Germinal center (tissue), 1 donor: ENCODE measurements around the gene ASS1.

Experiments
- DNase-seq: peaks from one replicate; pipeline ENCODE4 v3.0.0; 2012; ENCODE audit warnings: mixed read lengths, low spot score

ASS1 gene

DNA sequence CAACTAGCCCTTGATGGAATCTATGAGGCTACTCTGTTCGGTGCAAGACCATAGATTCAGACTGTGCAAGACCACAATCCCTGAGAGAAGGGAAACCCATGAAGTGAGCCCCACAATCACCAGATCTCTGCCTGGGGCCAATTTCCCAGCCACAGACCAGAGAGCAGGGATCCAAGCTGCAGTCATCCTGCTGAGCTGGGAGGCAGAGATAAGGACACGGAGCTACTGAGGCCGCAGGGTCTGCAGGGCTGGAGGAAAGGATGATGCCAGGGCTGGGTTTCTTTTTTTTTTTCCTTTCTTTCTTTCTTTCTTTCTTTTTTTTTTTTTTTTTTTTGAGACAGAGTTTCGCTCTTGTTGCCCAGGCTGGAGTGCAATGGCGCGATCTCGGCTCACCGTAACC lies 86.9 kb downstream of the ASS1 start:
- DNase-seq = no peak

DNA sequence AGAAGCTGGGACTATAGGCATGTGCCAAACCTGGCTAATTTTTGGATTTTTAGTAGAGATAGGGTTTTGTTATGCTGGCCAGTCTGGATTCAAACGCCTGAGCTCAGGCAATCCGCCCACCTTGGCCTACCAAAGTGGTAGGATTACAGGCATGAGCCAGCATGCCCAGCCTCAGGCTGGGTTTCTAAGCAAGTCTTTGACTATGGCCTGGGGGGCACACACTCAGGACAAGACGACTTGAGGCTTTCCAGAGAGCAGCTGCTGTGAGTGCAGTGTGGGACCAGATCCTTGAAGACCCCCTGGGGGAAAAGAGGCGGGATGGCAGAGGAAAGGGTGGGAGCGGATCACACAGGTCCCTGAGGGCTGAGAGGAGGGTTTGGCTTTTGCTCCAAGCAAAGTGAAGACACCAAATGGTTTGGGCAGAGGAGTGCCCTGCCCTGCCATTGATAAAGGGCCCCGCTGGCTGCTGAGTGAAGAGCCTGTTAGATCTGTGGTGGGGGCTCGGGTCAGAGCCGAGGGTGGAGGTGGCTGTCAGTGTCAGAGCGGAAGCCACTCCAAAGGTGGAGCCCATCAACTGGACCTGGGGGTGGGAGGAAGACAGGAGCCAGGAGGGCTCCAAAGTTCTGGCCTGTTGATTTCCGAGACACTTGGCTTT lies 87.8 kb downstream of the ASS1 start:
- no peak for DNase-seq

DNA sequence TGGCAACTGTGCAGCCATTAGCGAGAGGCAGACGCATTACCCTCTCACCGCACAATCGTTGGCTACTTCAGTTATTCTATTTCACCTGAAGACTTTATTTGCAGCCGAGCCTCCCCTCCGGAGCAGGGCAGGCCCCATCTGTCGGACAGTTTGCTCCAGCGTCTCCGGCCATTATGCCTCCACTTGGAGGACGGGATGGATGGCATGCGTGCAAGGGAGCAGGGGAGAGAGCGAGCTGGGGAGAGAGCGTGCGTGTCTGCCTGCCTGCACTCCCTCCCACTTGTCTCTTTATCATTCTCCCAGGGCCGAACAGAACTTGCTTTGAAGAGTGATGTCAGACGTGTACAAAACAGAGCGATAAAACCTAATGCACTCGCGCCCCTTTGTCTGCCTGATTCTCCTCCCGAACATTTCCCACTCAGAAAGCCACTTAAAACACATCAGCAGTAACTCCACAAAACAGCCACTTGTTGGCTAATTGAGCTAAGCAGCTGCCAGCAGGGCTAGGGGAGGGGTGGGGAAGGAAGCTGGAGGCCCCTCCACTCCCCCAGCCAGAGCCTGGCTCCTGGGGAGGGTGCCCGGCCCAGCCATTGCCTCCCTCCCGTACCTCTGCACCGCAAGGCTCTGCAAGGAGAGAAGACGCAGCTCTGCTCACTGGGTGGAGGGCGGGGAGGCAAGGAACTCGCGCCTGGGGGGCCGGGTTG lies 91.2 kb downstream of the ASS1 start:
- DNase-seq = no peak

DNA sequence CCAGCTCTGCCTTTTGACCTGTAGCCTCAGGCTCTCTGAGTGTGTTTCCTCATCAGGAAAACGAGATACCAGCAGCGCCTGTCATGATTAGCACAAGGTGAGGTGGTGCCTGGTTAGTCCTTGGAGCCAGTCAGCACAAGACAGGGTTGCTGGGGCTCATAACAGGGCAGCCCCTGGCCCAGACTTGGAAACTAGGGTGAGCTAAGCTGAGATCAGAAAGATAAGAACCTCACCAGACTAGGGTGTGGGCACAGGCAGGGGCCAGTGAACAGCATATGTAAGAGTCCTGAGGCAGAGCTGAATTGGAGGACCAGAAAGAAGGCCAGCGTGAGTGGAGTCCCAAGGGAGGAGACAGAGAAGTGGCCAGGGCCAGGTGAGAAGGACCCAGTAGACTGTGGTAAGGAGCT lies 91.9 kb downstream of the ASS1 start:
- no peak for DNase-seq

DNA sequence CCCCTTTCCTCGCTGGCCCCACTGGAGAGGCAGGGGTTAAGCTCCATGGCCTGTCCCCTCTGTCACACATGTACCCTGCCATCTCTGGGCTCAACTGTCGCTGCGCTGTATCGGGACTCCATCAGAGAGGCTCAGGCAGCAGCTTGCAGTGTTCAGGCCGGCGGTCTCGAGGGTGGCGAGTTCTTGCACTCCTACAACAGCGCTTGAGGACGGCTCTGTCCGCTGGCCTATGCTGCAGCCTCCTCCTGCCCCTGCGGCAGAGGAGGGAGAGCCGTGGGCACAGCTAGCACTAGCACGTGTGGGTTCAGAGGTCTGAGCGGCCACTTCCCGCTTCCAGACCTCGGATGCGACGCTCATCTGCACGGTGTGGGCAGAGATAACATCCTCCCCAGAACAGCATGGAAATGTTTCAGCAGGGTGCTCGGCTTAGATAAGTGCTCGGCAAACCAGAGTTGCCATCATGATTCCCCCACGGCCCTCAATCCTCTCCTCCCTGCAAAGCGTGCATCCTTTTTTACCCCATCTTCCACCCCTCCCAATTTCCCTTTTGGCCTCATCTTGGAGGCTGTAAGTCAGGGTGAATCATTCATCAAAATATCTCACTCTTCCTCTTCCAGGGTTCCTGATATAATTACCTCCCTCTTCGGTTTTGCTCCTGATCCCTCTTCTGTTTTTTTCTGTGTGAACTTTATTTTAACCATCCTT lies 92.7 kb downstream of the ASS1 start:
- no peak for DNase-seq

DNA sequence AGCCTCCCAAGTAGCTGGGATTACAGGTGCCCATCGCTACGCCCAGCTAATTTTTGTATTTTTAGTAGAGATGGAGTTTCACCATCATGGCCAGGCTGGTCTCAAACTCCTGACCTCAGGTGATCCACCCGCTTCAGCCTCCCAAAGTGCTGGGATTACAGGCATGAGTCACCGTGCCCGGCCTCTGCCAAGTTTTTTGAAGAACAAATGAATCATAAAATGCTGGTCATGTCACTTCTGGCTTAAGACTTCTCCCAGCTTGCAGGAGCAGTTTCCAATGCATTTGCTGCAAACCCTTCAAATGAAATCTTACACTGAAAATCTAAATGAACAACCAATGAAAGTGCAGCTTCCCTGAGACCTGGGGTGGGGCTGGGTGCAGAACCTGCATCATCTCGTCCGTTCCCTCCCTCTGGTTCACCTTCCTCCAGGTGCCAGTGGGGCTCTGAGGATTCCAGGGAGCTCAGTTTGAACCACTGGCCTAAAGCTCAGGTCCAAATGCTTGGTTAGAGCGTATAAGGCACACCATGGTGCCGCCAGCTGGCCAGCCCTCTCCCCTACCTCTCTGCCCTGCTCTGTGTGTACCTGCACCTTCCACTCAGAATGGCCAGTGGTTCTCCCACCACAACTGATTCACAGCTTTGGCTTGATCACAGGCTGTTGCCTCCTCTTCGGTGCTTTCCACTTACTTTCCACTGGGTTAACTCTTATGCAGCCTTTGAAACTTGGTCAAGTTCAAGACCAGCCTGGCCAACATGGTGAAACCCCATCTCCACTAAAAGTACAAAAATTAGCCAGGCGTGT lies 94.9 kb downstream of the ASS1 start:
- no peak for DNase-seq

DNA sequence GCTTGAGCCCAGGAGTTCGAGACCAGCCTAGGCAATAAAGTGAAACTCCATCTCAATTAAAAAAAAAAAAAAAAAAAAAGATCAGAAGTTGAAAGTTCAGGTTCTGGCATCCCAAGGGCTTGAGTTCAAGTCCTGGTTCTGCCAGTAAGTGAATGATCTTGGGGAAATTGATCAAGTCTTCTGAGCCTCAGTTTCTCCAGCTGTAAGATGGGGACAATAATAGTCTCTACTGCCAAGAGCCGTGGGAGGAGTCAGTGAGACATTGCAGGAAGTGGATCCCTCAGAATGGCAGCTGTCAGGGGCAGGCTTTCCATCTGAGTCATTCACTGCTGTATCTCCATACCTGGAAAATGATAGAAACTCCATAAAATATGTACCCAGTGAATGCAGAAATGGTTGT lies 96.8 kb downstream of the ASS1 start:
- no peak for DNase-seq

DNA sequence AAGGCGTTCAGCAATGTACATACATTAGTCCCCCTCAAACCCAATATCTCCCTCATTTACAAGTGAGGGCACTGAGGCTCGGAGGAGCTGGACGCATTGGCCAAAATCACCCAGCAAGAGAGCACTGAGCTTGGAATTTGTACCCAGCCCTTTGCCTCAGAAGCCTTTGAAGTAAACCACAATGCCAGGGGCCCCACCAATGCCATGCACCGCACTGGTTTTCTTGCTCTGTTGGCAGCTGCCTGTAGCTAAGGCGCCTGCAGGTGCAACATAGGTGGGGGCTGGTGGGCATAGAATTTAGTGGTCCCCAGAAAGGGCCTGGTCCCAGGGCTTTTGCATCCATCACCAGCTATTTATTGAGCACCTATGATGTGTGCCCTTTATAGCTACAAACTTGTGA lies 97.3 kb downstream of the ASS1 start:
- DNase-seq = no peak

DNA sequence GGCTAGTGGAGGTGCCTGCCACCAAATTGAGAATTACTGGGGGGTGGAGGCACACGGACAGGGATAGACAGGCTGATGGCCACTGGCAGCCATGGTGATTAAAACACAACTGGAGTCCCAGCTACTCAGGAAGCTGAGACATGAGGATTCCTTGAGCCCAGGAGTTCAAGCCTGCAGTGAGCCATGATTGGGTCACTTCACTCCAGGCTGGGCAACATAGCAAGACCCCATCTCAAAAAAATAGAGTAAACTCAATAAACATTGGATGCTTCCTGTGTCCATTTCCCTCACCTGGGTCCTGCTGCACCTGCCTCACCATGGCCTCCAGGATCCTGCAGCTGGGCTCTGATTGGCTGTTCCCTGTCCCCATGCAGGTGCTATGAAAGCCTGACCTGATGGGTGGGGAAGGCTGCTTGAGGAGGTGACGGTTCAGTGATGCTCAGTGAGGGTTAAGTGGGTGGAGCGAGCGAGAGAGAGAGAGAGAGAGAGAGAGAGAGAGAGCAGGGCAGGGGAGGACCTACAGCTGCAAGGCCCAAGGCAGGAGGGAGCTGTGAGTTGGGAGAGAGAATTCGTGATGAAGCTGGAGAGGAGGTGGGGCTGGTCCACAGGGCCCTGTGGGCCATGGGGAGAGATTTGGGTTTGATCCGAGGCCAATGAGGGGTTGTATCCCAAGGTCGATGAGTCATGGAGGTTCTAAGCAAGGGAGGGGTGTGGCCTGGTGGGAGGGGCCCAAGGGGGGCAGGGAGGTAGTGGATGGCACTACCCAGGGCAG lies 97.9 kb downstream of the ASS1 start:
- DNase-seq = no peak

DNA sequence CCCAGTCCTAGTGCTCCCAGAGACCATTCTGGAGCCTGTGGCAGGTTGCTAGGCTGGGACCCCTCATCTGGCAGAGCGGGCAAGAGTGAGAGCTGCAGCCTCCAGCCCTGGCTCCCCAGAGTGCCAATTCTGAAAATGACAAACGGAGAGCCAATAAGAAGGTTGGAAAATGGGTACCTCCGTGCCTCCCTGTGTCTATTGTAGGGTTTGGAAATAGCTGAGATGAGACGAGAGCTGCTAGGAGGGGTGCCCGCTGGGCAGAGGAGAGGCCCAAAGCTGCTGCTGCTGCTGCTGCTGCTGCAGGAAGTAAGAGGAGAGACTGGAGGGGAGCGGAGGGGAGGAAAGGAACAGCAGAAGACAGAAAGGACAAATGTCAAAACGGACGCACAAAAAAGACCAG lies 98.6 kb downstream of the ASS1 start:
- no peak for DNase-seq

DNA sequence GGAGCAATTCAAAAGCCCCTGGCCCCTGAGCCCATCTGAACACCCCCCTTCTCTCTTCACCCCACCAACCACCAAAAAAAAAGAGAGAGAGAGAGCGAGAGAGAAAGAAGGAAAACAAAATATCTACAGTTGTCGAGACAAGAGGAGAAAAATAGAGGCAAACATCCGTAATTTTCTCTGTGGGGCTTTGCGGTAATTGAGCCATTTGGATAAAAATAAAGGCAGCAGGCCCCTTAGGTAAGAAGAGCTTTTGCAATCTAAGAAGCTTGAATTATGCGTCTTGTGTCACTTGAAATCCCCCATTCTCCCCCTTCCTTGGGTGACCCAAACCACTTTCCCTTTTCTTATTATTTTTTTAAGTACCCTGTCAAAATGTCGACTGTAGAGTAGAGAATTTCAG lies 99.1 kb downstream of the ASS1 start:
- no peak for DNase-seq

DNA sequence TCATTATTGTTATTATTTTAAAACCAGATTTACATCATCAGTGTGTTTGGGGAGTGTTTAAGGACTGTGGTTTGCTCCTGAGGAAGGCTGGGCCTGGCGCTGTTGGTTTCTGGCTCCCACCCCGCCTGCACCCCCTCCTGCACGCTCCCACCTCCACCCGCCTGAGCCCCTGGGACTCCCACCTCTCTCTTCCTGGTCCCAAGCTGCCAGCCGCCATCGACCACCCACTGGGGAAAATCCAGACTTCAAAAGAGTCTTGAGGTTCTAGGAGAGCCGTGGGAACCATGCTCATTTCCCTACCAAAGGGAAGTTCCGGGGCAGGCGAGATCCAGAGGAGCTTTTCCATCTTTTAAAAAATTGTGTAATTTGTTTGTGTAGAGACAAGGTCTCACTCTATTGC lies 99.6 kb downstream of the ASS1 start:
- DNase-seq = no peak

DNA sequence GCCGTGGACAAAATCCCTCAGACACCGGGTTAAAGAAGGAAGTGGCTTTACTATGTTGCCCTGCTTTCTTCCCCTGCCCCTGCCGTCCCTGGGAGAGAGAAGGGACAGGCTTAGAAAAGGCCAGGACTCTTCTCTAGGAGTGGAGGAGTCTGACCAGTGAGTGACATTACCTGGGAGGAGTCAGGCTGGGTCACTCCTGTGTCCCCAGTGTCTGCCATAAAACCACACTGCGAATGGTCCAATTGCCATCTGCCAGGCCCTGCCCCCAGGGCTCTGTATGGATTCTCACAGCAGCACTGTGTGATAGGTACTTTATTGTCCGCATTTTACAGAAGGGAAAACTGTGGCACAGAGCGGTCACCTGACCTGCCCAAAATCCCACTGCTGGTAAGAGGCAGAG lies 103.3 kb downstream of the ASS1 start:
- DNase-seq = no peak

DNA sequence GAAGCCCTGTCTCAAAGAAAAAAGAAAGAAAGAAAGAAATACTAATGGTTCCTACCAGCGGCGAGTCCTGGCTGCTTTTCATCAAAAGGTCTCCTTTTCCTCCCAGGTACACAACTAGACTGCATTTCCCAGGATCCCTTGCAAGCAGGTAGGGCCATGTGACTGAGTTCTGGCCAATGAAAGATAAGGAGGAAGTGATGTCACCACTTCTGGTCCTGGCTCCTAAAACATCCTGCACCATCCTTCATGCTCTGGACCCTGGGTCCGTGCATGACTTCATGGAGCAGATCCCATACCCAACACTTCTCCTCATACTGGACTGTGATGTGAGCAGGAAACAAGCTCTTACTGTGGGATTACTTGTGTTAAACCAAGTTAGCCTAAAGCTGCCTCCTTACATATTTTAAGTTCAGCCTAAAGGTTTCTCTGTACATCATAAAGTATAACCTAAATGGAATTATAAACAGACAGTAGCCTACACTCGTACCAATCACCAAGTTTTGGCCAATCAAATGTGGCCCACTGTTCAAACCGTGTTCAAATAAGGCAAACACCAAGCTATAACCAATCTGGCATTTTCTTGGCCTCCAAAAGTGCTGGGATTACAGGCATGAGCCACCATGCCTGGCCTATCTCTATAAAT lies 104.5 kb downstream of the ASS1 start:
- no peak for DNase-seq
